ENCODE results near the gene MZT2A.

DNA sequence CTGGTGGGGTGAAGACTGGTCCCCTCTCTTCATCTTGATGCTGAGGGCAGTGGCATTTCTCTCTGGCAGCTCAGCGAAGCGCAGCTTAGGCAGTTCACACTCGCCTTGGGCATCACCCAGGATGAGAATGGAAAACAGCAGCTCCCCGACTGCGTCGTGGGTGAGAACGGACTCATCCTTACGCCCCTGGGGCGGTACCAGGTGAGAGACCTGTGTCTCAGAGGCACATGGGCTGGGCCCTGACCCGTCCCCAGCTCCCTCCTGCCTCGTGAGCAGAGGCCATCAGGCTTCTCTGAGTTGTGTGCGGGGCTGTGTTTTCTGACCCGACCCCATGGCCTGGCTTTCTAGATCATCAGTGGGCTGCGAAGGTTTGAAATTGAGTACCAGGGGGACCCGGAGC lies 27.3 kb upstream of the MZT2A start:
- TF ChIP-seq POLR2AphosphoS5 (IDR thresholded peaks at IDR 0.05; ENCODE audit: low read depth, low read length) (no peak), TAF1 (IDR thresholded peaks at IDR 0.05; ENCODE audit: borderline replicate concordance, insufficient read depth, low read length) (no peak)

All from PFSK-1 (cell line).